Pancreas (tissue), 10 donors: Measurements from ENCODE around the gene LZTS2. TPM values are rescaled to one million over a fixed set of nuclear protein-coding genes. Genes with fewer than 3 reads are reported as not detected.
"Not testable (repeated sequence)": the region's sequence is repeated elsewhere in the genome, so short reads cannot be mapped to it uniquely, and the experiment has no call there.

Source experiments
- ATAC-seq, 4 donors: fragments of 200-7000 bp; cut with Tn5 transposase; one replicate each; pipeline versions ENCODE4 v1.8.0 to v1.9.1; 2020; ENCODE audit warnings: mild to moderate bottlenecking in 4 of 4, moderate library complexity in 4 of 4
- DNase-seq, 6 donors: peaks; one replicate each; pipeline ENCODE4 v3.0.0-alpha.2; 2020
- FAIRE-seq: peaks from 2 replicates; lab custom pipeline; 2012; peaks lifted over from hg19 to GRCh38; lab: Jason Lieb, UNC
- H3K27ac ChIP-seq, 4 donors: fragments of 200-600 bp; sonication (generic); 1 replicate in 3 of 4; 2 replicates in 1 of 4; pipeline versions ENCODE4 v1.5.0 to v1.8.0; 2020
- H3K27me3 ChIP-seq, 4 donors: fragments of 200-600 bp; one replicate each; pipeline ENCODE4 v1.8.0; 2021
- H3K36me3 ChIP-seq, 3 donors: fragments of 200-600 bp; sonication (generic) in 1 of 3; one replicate each; pipeline versions ENCODE4 v1.5.0 to v1.8.0; 2020 to 2021
- H3K4me1 ChIP-seq, 3 donors: fragments of 200-600 bp; one replicate each; pipeline ENCODE4 v1.8.0; 2021
- H3K4me3 ChIP-seq, 4 donors: fragments of 200-600 bp; sonication (generic) in 2 of 4; one replicate each; pipeline versions ENCODE4 v1.5.0 to v1.8.0; 2020 to 2021
- H3K9me3 ChIP-seq, 4 donors: fragments of 200-600 bp; one replicate each; pipeline ENCODE4 v1.8.0; 2021
- WGBS, 2 donors: extraction: QIAGEN DNeasy Blood & Tissue Kit; methylation state at CpG; one replicate each; pipeline ENCODE4 v1.1.7; 2013; 5-methylcytosine and 5-hydroxymethylcytosine counted together
- intact Hi-C, 3 donors: fragments of 100-400 bp; cut with DNase I; formaldehyde crosslinking; loops; one replicate each; pipeline versions ENCODE4 v1.11.1 to v1.14.2; 2022
- polyA plus RNA-seq, 2 donors: library from polyadenylated mRNA; stranded (reverse); fragments of 200-250 nt; gene quantifications; one replicate each; pipeline ENCODE4 v1.2.3, GENCODE V29; 2013
- total RNA-seq, 6 donors: library from RNA; stranded (reverse); fragmentation: NEBNext Ultra II Directional in 4 of 6; extraction: Animal tissue kit (Norgen Biotek cat#: 25700) in 4 of 6; gene quantifications; one replicate each; pipeline versions ENCODE4 v1.2.1 to v1.2.4, GENCODE V29; 2021 to 2023
- TF ChIP-seq, protein P1 (sequence below), 4 donors: fragments of 200-600 bp; sonication (generic) in 3 of 4; IDR thresholded peaks; one replicate each; pipeline versions ENCODE4 v1.5.0 to v1.8.0; 2021; ENCODE audit warnings: antibody characterized with exemption in 4 of 4
- donor health status: healthy with polysubstance abuse.
- donor health status: DM: no; HTN: no; CAD: no; lungs with moderate emphysema.
- donor health status: DM: no; HTN: no; CAD: no.
- donor health status: control.
- donor health status: control.
- donor health status: Bipolar disorder and iron deficiency.
- donor health status: DM: yes; HTN: yes; CAD: no.
- donor health status: DM: no; HTN: no; CAD: no.
- donor health status: DM: no; HTN: no; CAD: no.
- donor health status: DM: yes; HTN: yes; CAD: no.

LZTS2 gene
- total and polyA plus RNA-seq, 8 donors: 10.5 to 52.2 (median 17.3) TPM

GRCh38 chr10:101031128-101031795 lies 31.7 kb downstream of the LZTS2 start, which contains the start of the genes PDZD7 and SFXN3:
PDZD7 (minus strand) TSS chr10:101031129; CDS start chr10:101030219, 910 bp downstream.
SFXN3 (plus strand) TSS chr10:101031234; CDS start chr10:101034695, 3,461 bp downstream.
- H3K4me3 ChIP-seq: peak within 1 kb of the TSS; percentile 48 to 73 (median 56)
- WGBS, 2 donors: 0% methylated on average over 35 to 38 of the region's 38 CpGs
- H3K27me3 ChIP-seq: no peaks in the 10 kb centered on the region
- peak; percentile 91 to 94 (median 92) for ATAC-seq
- peak; percentile 97 to 98 (median 98) for DNase-seq
- peaks cover 0 to 9% (median 5%) of the 10 kb centered on the region in 3 donors for H3K36me3 ChIP-seq
- TF ChIP-seq, protein P1, sequence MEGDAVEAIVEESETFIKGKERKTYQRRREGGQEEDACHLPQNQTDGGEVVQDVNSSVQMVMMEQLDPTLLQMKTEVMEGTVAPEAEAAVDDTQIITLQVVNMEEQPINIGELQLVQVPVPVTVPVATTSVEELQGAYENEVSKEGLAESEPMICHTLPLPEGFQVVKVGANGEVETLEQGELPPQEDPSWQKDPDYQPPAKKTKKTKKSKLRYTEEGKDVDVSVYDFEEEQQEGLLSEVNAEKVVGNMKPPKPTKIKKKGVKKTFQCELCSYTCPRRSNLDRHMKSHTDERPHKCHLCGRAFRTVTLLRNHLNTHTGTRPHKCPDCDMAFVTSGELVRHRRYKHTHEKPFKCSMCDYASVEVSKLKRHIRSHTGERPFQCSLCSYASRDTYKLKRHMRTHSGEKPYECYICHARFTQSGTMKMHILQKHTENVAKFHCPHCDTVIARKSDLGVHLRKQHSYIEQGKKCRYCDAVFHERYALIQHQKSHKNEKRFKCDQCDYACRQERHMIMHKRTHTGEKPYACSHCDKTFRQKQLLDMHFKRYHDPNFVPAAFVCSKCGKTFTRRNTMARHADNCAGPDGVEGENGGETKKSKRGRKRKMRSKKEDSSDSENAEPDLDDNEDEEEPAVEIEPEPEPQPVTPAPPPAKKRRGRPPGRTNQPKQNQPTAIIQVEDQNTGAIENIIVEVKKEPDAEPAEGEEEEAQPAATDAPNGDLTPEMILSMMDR (IDR thresholded peaks at IDR 0.05): no peak
- H3K27ac ChIP-seq: peak within 1 kb of the TSS; percentile 72 to 91 (median 89)
- no peak for FAIRE-seq
- peaks cover 0 to 12% (median 0%) of the 10 kb centered on the region in 3 donors for H3K4me1 ChIP-seq
- intact Hi-C loops: no loop called here
- no peaks in the 10 kb centered on the region for H3K9me3 ChIP-seq

GRCh38 chr10:101031796-101032636 lies 32.4 kb downstream of the LZTS2 start:
- Histone ChIP-seq H3K4me3 (peak overlapping the region; percentile 48 to 73 (median 56)), H3K27me3 (no peaks in the 10 kb centered on the region), H3K36me3 (peaks cover 0 to 16% (median 11%) of the 10 kb centered on the region in 3 donors), H3K27ac (peak overlapping the region; percentile 72 to 91 (median 89)), H3K9me3 (no peaks in the 10 kb centered on the region), H3K4me1 (peaks cover 0 to 12% (median 0%) of the 10 kb centered on the region in 3 donors)
- peak; percentile 59 to 68 (median 62) for ATAC-seq
- peak; percentile 59 to 89 (median 72) for DNase-seq
- no peak for FAIRE-seq
- WGBS, 2 donors: 1% methylated on average over 42 to 47 of the region's 47 CpGs
- intact Hi-C loops: no loop called here
- TF ChIP-seq, protein P1 (IDR thresholded peaks at IDR 0.05): no peak

DNA sequence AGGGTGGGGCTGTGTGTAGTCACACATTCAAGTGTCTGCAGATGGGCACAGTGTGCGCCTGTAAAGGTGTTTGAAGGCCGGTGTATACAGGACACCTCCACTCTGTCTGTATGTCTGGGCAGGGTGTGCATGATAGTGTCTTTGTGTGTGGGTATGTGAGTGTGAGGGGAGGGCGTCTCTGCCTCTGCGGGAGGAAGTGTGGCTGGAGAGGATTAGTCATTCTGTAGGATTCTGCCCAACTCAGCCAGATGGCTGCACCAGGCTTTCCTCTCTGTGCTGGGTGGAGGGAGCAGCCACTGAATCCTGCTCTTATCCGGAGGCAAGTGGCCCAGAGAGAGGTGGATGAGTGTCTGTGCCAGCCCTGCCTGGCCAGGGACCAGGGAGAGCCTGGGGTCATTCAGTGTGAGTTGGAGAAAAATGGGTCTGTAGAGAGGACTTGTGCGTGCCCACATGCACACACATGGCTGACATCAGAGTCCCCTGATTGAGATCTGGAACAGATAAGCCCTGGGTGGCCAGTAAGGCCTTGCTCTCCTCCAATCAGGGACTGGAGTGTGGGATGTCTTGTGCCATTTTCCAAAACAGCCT lies 33.1 kb downstream of the LZTS2 start:
- intact Hi-C loops: no loop called here
- no peak for FAIRE-seq
- Histone ChIP-seq H3K4me3 (peak overlapping the region; percentile 48 to 73 (median 56)), H3K27ac (peak overlapping the region; percentile 72 to 91 (median 89)), H3K9me3 (no peaks in the 10 kb centered on the region), H3K4me1 (peaks cover 0 to 12% (median 0%) of the 10 kb centered on the region in 3 donors), H3K36me3 (peaks cover 0 to 23% (median 16%) of the 10 kb centered on the region in 3 donors), H3K27me3 (no peaks in the 10 kb centered on the region)
- TF ChIP-seq, protein P1 (IDR thresholded peaks at IDR 0.05): no peak
- peak in 2 of 6 donors; percentile 55 to 63 for DNase-seq
- ATAC-seq: peak; percentile 37 to 67 (median 48)
- 13 to 18% methylated on average over 6 of the region's 6 CpGs for WGBS, 2 donors

- H3K9me3 ChIP-seq: no peaks in the 10 kb centered on the region
- no peak for DNase-seq
- no peak for FAIRE-seq
- H3K27me3 ChIP-seq: no peaks in the 10 kb centered on the region
- H3K36me3 ChIP-seq: peaks cover 0 to 25% (median 18%) of the 10 kb centered on the region in 3 donors
- H3K27ac ChIP-seq: peak overlapping the region; percentile 72 to 91 (median 89)
- no peak for ATAC-seq
- WGBS, 2 donors: 64 to 76% methylated on average over 3 of the region's 3 CpGs
- peak overlapping the region in 2 of 4 donors; percentile 54 to 73 for H3K4me3 ChIP-seq
- TF ChIP-seq, protein P1 (IDR thresholded peaks at IDR 0.05): no peak
- peaks cover 0 to 12% (median 0%) of the 10 kb centered on the region in 3 donors for H3K4me1 ChIP-seq
- intact Hi-C loops: no loop called here
Measured at GRCh38 chr10:101033276-101033675, 33.7 kb downstream of the LZTS2 start.

DNA sequence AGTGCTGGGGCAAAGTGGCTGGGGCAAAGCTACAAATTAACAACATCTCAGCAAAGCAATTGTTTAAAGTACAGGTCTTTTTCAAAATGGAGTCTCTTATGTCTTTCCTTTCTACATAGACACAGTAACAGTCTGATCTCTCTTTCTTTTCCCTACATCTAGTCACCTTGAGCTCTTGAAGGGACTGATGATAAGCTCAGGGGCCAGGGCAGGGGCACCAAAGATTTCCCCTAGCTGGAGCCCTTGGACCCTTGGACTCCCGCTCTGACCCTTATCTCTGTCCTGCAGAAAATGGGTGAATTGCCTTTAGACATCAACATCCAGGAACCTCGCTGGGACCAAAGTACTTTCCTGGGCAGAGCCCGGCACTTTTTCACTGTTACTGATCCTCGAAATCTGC lies 34.8 kb downstream of the LZTS2 start:
- 87 to 90% methylated on average over 4 of the region's 4 CpGs for WGBS, 2 donors
- H3K9me3 ChIP-seq, H3K4me3 ChIP-seq, ATAC-seq, DNase-seq, H3K27ac ChIP-seq, FAIRE-seq, intact Hi-C loops, H3K27me3 ChIP-seq: not testable (repeated sequence)
- peaks cover 0 to 12% (median 0%) of the 10 kb centered on the region in 3 donors for H3K4me1 ChIP-seq
- H3K36me3 ChIP-seq: peaks cover 0 to 25% (median 18%) of the 10 kb centered on the region in 3 donors
